Activated T-helper 2 cell treated with anti-CD3 and anti-CD28 coated beads, Interferon-gamma antibody, Interleukin-2, Interleukin-4, amounts not matched to agents 10 μg/mL and 5 μg/mL and 100 μg/mL, durations not matched to agents 14 hours and 24 hours and 36 hours (primary cell): ENCODE measurements around the gene PRR23E. TPM values are rescaled to one million over a fixed set of nuclear protein-coding genes. Genes with fewer than 3 reads are reported as not detected.

Source experiments
- DNase-seq: peaks from one replicate; pipeline ENCODE4 v3.0.0; 2021; ENCODE audit warnings: low spot score
- H3K27ac Mint-ChIP-seq: one replicate; pipeline ENCODE4 v1.8.0; 2021; ENCODE audit warnings: mixed read lengths
- H3K27me3 Mint-ChIP-seq: one replicate; pipeline ENCODE4 v1.8.0; 2021; ENCODE audit warnings: low read depth, mixed read lengths
- H3K36me3 Mint-ChIP-seq: one replicate; pipeline ENCODE4 v1.8.0; 2021; ENCODE audit warnings: low read depth, mixed read lengths
- H3K4me1 Mint-ChIP-seq: one replicate; pipeline ENCODE4 v1.8.0; 2021; ENCODE audit warnings: low read depth, mixed read lengths
- H3K4me3 Mint-ChIP-seq: one replicate; pipeline ENCODE4 v1.8.0; 2021; ENCODE audit warnings: low read depth, mild to moderate bottlenecking, moderate library complexity, mixed read lengths
- H3K9me3 Mint-ChIP-seq: one replicate; pipeline ENCODE4 v1.8.0; 2021; ENCODE audit warnings: mixed read lengths
- intact Hi-C: fragments of 100-400 bp; cut with micrococcal nuclease; formaldehyde crosslinking; loops from one replicate; pipeline ENCODE4 v1.15.1; 2023
- total RNA-seq: library from RNA; stranded (reverse); gene quantifications from 2 replicates; pipeline ENCODE4 v1.2.3, GENCODE V29; 2022

The PRR23E gene, protein sequence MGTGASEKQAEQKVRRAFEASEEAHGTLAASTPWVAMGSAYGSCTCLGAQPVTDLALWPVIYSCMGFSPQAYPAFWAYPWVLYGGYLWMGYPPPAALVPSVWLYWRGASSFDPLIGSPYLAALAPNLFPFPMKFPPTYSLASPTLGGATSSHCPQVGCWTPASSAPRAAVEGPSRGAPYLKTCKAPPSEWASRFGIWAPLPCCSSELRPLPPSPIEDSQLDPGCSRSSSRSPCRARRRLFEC
- total RNA-seq: not detected in 2 replicates

DNA sequence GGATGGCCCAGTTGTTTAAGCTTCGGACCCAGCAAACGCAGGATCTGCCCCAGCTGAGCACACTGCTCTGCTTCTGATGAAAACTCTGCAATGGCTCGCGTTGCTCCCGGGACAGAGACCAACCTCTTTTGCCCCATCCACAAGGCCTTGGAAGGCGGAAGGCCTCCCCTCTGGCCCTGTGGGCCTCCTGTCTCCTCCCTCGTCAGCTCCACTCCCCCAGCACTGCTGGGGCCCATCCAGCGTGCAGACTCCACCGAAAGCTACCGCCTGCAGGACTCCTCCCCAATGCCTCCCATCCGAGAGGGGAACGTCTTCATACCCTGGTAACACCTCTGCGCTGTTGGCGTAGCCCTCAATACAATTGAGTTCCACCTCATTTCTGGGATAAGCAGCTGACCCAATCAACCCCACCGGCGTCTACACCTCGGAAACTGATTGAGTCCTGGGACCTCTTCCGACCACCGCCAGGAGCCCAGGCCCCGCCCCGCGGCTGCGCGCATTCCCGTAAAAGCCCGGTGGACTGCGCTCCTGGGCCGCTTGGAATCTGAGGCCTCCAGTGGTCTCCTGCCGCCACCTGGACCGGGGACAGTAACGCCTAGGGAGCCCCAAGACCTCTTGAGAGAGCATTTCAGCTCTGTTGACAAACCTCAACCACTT is at the start of gene PRR23E:
Gene PRR23E, plus strand, starts transcription at position 556 of the 657 bp plus-strand sequence. CDS start 3,555 bp downstream, outside the sequence.
- H3K36me3 Mint-ChIP-seq: no peaks in the 10 kb centered on the region
- DNase-seq: no peak
- no peak within 1 kb of the TSS for H3K27ac Mint-ChIP-seq
- peaks cover 7% of the 10 kb centered on the region for H3K27me3 Mint-ChIP-seq
- H3K9me3 Mint-ChIP-seq: no peaks in the 10 kb centered on the region
- H3K4me3 Mint-ChIP-seq: no peak within 1 kb of the TSS
- H3K4me1 Mint-ChIP-seq: no peaks in the 10 kb centered on the region
- intact Hi-C loops: no loop called here

DNA sequence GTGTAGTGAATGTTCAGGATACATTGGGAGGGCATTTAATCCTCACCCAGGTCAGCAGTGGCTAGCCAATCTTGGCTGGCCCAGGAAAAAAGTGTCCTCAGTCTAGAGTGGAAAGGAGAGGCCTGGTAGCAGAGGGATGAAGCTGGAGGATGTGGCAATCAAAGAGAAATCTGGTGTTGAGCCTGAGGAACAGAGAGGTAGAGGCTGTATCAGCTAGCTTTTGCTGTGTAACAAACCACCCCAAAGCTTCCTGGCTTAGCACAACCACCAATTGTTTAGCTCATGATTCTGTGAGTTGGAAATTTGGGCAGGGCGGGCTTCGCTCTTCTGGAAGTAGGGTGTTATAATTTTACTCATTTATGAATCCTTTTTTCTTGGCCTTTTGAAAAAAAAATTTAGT is 49.8 kb upstream of the PRR23E start:
- intact Hi-C loops: no loop called here
- no peak for DNase-seq
- no peak overlapping the region for H3K27ac Mint-ChIP-seq
- no peaks in the 10 kb centered on the region for H3K9me3 Mint-ChIP-seq
- no peak overlapping the region for H3K4me3 Mint-ChIP-seq
- no peaks in the 10 kb centered on the region for H3K4me1 Mint-ChIP-seq
- no peaks in the 10 kb centered on the region for H3K36me3 Mint-ChIP-seq
- H3K27me3 Mint-ChIP-seq: no peaks in the 10 kb centered on the region

DNA sequence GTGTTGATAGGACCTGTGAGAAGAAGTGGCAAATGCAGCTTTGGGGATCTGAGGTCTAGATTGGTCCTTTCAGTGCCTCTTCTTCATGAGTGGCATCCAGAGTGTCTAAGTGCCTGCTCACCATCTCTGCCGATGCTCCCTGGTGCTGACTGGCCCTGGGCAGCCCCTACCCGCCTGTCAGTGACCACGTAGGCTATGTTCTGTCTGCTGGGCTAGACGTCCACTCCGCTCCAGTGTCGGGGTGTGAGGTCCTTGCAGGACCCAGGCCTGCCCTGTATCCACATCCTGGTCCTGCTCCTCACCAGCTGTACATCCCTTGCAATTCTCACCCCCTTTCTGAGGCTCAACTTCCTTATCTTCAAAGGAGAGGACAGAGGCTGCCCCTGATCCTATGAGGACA is 48.3 kb upstream of the PRR23E start:
- no peak overlapping the region for H3K4me3 Mint-ChIP-seq
- H3K36me3 Mint-ChIP-seq: no peaks in the 10 kb centered on the region
- intact Hi-C loops: no loop called here
- H3K9me3 Mint-ChIP-seq: no peaks in the 10 kb centered on the region
- H3K27me3 Mint-ChIP-seq: no peaks in the 10 kb centered on the region
- H3K4me1 Mint-ChIP-seq: no peaks in the 10 kb centered on the region
- no peak overlapping the region for H3K27ac Mint-ChIP-seq
- no peak for DNase-seq

DNA sequence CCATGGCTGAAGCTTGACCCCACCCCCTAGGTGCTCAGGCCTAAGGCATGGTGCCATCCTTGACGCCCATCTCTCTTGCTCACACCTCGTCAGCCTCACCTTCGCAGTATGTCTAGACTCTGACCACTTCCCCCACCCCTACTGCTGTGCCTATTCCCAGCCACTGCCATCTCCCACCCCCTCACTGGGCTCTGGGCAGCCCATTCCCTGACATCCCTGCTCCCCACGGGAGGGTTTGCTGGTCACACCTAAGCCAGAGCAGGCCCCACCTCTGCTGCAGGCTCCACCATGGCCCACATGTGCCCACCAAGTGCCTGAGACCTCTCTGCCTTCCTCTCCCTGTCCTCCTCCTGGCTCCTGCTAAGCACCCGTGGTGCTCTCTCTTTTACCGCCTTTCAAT is 47.7 kb upstream of the PRR23E start:
- Mint-ChIP-seq H3K27ac (no peak overlapping the region), H3K9me3 (no peaks in the 10 kb centered on the region), H3K27me3 (no peaks in the 10 kb centered on the region), H3K4me1 (no peaks in the 10 kb centered on the region), H3K4me3 (no peak overlapping the region), H3K36me3 (no peaks in the 10 kb centered on the region)
- intact Hi-C loops: no loop called here
- no peak for DNase-seq

DNA sequence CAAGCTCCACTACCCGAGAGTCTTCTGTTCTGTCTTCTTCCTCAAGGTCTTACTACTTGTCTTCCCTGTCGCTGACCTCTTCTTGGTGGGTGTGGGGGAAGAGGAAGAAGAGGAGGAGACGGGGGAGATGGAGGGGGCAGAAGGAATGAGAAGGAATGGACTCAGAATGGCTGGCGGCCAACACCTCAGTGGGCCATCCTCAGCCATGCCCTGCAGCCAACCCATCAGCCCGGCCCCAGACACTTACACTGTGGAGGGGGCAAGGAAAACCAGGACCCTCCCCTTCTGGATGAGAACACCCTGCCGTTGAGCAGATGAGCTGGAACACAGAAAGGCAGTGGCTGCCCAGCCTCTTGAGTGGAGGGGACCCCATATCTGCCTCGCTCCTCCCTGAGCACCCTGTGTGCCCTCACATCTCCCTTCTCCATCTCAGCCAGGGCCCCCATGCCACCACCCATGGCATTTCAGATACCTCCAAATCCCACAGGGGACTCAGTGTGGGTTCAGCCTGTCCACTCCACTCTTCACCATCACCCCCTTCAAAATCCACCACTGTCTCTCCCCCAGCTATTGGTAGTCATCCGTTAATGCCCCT is 45.5 kb upstream of the PRR23E start:
- Mint-ChIP-seq H3K27ac (no peak overlapping the region), H3K4me3 (no peak overlapping the region), H3K4me1 (no peaks in the 10 kb centered on the region), H3K9me3 (no peaks in the 10 kb centered on the region), H3K27me3 (no peaks in the 10 kb centered on the region), H3K36me3 (no peaks in the 10 kb centered on the region)
- intact Hi-C loops: no loop called here
- DNase-seq: no peak

DNA sequence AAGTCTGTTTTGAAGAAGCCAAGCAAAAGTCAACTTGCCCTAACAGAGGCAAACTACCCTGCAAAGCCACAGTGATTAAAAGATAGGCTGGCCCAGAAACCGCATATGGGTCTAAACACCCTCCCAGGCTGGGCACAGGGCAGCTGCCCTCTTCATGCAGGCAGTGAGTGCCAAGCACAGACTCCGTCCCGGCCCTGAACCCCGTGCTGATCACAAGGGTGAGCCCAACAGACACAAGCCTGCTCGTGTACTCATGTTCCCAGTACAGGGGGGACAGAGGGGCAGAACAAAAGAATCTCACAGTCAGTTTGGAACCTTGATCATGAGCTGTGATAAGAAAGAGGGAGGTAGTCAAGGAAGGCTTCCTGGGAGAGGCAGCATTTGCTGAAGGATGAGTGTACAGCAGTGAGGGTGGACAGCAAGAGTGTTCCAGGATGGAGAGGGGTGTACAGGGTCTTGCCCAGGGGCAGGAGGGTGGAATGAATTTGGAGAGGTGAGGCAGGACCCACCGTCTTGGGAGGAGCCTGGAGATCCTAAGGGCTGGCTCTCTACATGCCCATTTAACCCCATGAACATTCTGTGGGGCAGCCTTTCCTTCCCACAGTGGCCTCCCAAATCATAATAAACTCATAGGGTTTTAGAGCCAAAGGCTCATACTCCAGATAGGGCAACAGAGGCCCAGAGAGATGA is 43.2 kb upstream of the PRR23E start:
- no peaks in the 10 kb centered on the region for H3K9me3 Mint-ChIP-seq
- H3K27ac Mint-ChIP-seq: no peak overlapping the region
- no peaks in the 10 kb centered on the region for H3K4me1 Mint-ChIP-seq
- H3K36me3 Mint-ChIP-seq: no peaks in the 10 kb centered on the region
- intact Hi-C loops: no loop called here
- H3K4me3 Mint-ChIP-seq: no peak overlapping the region
- H3K27me3 Mint-ChIP-seq: no peaks in the 10 kb centered on the region
- no peak for DNase-seq

DNA sequence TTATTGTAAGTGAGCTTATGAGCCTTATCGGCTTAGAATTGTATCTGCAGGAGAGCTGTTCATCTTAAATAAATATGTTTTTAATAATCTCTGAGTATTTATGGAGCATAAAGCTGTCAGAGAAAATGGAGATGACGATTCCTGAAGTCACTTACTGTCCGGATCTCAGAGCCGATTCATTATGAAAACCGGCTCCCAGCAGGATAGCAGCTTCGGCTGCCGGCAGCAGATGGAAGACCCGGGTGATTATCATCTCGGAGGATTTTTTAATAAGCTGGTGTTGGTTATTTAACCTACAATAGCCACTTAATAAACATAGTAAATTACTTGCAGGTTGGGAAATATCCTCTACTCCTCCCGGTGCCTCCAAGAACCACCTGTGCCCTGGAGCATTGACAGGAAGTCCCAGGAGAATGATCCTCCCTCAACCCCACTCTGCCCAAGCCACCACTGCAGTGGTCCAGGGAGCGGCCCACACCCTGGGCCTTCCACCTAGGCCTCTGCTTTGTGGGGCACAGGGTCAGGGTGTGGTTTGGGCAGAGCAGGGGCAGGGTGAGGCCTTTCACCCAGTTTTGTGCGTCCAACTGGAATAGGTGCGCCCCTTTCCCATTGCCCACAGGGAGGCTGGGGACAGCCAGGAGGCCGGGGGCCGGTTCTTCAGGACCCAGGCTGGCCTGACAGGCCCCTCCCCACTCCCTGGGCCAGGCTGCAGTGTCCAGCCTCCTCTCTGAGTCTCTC is 42.2 kb upstream of the PRR23E start:
- intact Hi-C loops: no loop called here
- Mint-ChIP-seq H3K27ac (no peak overlapping the region), H3K4me1 (no peaks in the 10 kb centered on the region), H3K4me3 (no peak overlapping the region), H3K9me3 (no peaks in the 10 kb centered on the region), H3K27me3 (no peaks in the 10 kb centered on the region), H3K36me3 (no peaks in the 10 kb centered on the region)
- no peak for DNase-seq

DNA sequence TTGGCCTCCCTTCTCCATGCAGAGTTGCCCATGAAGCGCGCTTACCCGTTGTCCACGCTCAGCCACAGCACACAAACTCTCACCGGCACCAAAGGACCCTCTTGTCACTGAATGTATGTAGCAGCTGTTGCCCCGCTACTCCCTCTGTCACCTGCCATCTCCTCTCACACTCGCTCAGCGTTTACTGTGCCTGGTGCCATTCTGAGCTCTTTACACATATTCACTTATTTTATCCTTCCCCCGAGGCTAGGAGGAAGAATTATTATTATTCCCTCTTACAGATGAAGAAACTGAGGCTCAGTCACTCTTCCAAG is 41.7 kb upstream of the PRR23E start:
- H3K36me3 Mint-ChIP-seq: no peaks in the 10 kb centered on the region
- DNase-seq: no peak
- no peaks in the 10 kb centered on the region for H3K4me1 Mint-ChIP-seq
- intact Hi-C loops: no loop called here
- H3K9me3 Mint-ChIP-seq: no peaks in the 10 kb centered on the region
- no peak overlapping the region for H3K27ac Mint-ChIP-seq
- no peaks in the 10 kb centered on the region for H3K27me3 Mint-ChIP-seq
- no peak overlapping the region for H3K4me3 Mint-ChIP-seq

DNA sequence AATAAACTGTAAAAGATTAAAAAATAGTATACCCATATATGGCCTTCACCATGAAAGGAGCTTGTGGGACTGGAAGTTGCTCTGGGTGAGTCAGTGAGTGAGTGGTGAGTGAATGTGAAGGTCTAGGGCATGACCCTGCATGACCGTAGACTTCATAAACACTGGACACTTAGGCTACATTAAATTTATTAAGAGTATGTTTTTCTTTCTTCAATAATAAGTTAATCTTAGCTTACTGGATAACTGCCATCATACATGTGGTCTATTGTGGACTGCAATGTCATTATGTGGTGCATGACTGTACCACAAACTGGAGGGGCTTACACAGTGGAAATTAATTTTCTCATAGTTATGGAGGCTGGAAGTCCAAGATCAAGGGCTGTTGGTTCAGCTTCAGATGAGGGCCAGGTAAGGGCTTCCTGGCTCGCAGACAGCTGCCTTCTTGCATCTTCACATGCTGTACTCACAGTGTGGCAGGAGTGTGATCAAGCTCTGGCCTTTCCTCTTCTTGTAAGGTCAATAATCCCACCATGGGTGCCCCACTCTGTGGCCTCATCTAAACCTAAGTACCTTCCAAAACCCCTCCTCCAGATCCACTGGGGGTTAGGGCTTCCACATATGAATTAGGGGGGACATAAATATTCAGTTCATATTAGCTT is 40.8 kb upstream of the PRR23E start:
- H3K9me3 Mint-ChIP-seq: no peaks in the 10 kb centered on the region
- no peaks in the 10 kb centered on the region for H3K36me3 Mint-ChIP-seq
- no peaks in the 10 kb centered on the region for H3K27me3 Mint-ChIP-seq
- no peaks in the 10 kb centered on the region for H3K4me1 Mint-ChIP-seq
- intact Hi-C loops: no loop called here
- DNase-seq: no peak
- H3K4me3 Mint-ChIP-seq: no peak overlapping the region
- no peak overlapping the region for H3K27ac Mint-ChIP-seq

DNA sequence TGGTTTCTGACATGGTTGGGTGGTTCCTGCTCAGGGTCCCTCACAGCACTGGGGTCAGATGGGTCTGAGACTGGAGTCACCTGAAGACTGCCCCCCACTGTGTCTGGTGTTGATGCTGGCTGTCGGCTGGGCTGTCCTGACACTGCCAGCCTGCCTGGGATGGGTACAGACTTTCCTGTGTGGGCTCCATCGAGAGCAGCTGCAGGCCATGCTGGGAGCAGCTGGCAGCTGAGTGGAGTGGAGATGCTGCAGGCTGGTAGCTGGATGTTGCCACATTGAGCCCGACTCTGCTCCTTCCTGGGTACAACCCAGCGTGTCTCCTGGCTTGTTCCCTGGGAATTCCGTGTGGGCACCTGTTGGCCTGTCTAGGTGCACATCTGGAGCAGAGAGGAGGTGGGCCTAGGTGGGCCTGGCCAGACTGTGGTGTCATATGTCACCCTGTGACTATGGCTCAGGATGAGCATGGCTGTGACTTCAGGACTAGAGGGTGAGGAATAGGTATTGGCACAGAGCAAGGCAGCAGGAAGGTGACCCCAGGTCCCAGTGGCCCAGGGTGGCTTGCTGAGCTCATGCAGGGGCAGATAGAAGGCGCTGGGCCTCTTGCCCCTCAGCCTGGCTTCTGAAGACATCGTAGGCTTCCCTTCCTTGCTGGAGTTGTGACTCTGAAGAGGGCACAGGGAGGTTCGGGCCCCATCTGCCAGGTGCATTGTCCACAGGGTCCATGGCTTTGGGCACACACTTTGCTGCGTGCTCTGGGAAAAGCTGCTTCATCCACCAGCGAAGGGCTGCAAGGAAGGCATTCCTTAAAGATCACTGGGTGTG is 40.0 kb upstream of the PRR23E start:
- H3K9me3 Mint-ChIP-seq: no peaks in the 10 kb centered on the region
- no peak overlapping the region for H3K27ac Mint-ChIP-seq
- no peak for DNase-seq
- H3K4me3 Mint-ChIP-seq: no peak overlapping the region
- no peaks in the 10 kb centered on the region for H3K4me1 Mint-ChIP-seq
- intact Hi-C loops: no loop called here
- no peaks in the 10 kb centered on the region for H3K27me3 Mint-ChIP-seq
- H3K36me3 Mint-ChIP-seq: no peaks in the 10 kb centered on the region

DNA sequence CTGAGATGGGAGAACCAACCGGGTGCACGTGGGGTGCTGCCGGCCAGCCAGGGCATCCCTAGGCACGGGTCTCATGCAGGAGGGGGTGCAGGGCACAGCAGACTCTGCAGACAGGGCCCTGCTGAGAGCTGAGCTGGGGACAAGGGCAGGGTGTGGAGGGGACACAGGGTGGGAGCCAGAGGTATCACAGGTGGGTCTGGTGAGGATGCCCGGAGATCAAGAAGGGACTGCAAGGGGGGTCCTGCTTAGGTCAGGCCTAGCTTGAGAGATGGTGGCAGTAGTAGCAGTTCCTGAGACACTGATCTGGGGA is 39.5 kb upstream of the PRR23E start:
- no peak for DNase-seq
- Mint-ChIP-seq H3K4me1 (no peaks in the 10 kb centered on the region), H3K9me3 (no peaks in the 10 kb centered on the region), H3K4me3 (no peak overlapping the region), H3K27me3 (no peaks in the 10 kb centered on the region), H3K36me3 (no peaks in the 10 kb centered on the region), H3K27ac (no peak overlapping the region)
- intact Hi-C loops: no loop called here
